WERI-Rb-1 (cell line): ENCODE data around the gene DPF3.

Source experiments
- DNase-seq: peaks from one replicate; pipeline ENCODE4 v3.0.0-alpha.2; 2020
- H3K27ac ChIP-seq: fragments of 250-450 bp; sonication (Bioruptor Pico); 2 replicates; pipeline ENCODE4 v1.5.1; 2020; ENCODE audit warnings: mild to moderate bottlenecking, moderate library complexity
- H3K27me3 ChIP-seq: fragments of 250-450 bp; sonication (Bioruptor Pico); 2 replicates; pipeline ENCODE4 v1.5.1; 2021; ENCODE audit warnings: mild to moderate bottlenecking, low read depth, moderate library complexity; ENCODE audit not compliant: insufficient read depth, severe bottlenecking
- H3K36me3 ChIP-seq: fragments of 250-450 bp; sonication (Bioruptor Pico); 2 replicates; pipeline ENCODE4 v1.5.1; 2020; ENCODE audit warnings: mild to moderate bottlenecking, moderate library complexity
- H3K4me3 ChIP-seq: 2 replicates; pipeline ENCODE4 v1.5.1; 2011; ENCODE audit warnings: low read depth, mild to moderate bottlenecking, control low read depth, low read length
- H3K9me3 ChIP-seq: fragments of 250-450 bp; sonication (Bioruptor Pico); 2 replicates; pipeline ENCODE4 v1.5.1; 2021; ENCODE audit warnings: mild to moderate bottlenecking, moderate library complexity; ENCODE audit not compliant: severe bottlenecking
- CTCF ChIP-seq: IDR thresholded peaks from 2 replicates; pipeline ENCODE4 v1.5.1; 2011; ENCODE audit warnings: low read depth, mild to moderate bottlenecking, control low read depth, inconsistent platforms, low read length

Gene DPF3

GRCh38 chr14:72736786-72737559, 156.9 kb downstream of the DPF3 start:
- Histone ChIP-seq H3K9me3 (no peaks in the 10 kb centered on the region), H3K27me3 (no peaks in the 10 kb centered on the region), H3K36me3 (no peaks in the 10 kb centered on the region), H3K27ac (no peak overlapping the region; the same call in 1 of the 2 replicates), H3K4me3 (no peak overlapping the region)
- no peak for TF ChIP-seq CTCF
- DNase-seq, result no peak

GRCh38 chr14:72736308-72736707, 157.6 kb downstream of the DPF3 start:
- Histone ChIP-seq H3K4me3 (no peak overlapping the region), H3K9me3 (no peaks in the 10 kb centered on the region), H3K27me3 (no peaks in the 10 kb centered on the region), H3K27ac (no peak overlapping the region), H3K36me3 (no peaks in the 10 kb centered on the region)
- DNase-seq, result peak; percentile 46
- TF ChIP-seq CTCF, result peak; percentile 54

GRCh38 chr14:72732022-72732780, 161.7 kb downstream of the DPF3 start:
- Histone ChIP-seq H3K4me3 (no peak overlapping the region), H3K27ac (no peak overlapping the region), H3K27me3 (no peaks in the 10 kb centered on the region), H3K36me3 (no peaks in the 10 kb centered on the region), H3K9me3 (no peaks in the 10 kb centered on the region)
- DNase-seq, result no peak
- TF ChIP-seq CTCF, result no peak

GRCh38 chr14:72731252-72732020, 162.5 kb downstream of the DPF3 start:
- no peak for TF ChIP-seq CTCF
- Histone ChIP-seq H3K9me3 (no peaks in the 10 kb centered on the region), H3K27ac (no peak overlapping the region), H3K36me3 (no peaks in the 10 kb centered on the region), H3K4me3 (no peak overlapping the region), H3K27me3 (no peaks in the 10 kb centered on the region)
- no peak for DNase-seq

- Histone ChIP-seq H3K27me3 (no peaks in the 10 kb centered on the region), H3K27ac (no peak overlapping the region), H3K36me3 (no peaks in the 10 kb centered on the region), H3K4me3 (no peak overlapping the region), H3K9me3 (no peaks in the 10 kb centered on the region)
- TF ChIP-seq CTCF, result no peak
- no peak for DNase-seq
Observed at GRCh38 chr14:72730468-72730867, 163.4 kb downstream of the DPF3 start.
